ENCODE results near the gene TFEC.
"Not testable (repeated sequence)": the region's sequence is repeated elsewhere in the genome, so short reads cannot be mapped to it uniquely, and the experiment has no call there.

TFEC gene

GRCh38 chr7:116024826-116025809 lies 5.4 kb downstream of the TFEC start:
- peak; percentile 63 to 83 (median 72) for DNase-seq
- CTCF ChIA-PET = interaction anchor here (1.0 to 1.3 kb wide), 3 partner anchors 9 to 52 kb away, joined by 3 to 6 read pairs (median 4); no protein-coding TSS in a partner anchor

GRCh38 chr7:116021237-116021636 lies 9.3 kb downstream of the TFEC start:
- ChIA-PET CTCF (interaction anchor here (1.3 to 2.4 kb wide), 3 partner anchors 9 to 25 kb away, joined by 4 to 10 read pairs (median 4); no protein-coding TSS in a partner anchor), POLR2A (no interaction called here)
- WGBS (ENCODE audit: insufficient coverage) = no CpG with 5 or more reads among the region's 2 CpGs
- peaks cover 19 to 59% (median 35%) of the 10 kb centered on the region in 4 experiments for H3K4me1 ChIP-seq (ENCODE audit: control extremely low read depth in 1 of 4, control insufficient read depth in 4 of 4, insufficient read depth in 4 of 4, low read length in 3 of 4)
- H3K27ac ChIP-seq (ENCODE audit: insufficient read depth in 1 of 2, low read depth in 1 of 2, low read length in 2 of 2, poor library complexity in 1 of 2, severe bottlenecking in 2 of 2) = no peak overlapping the region
- no peaks in the 10 kb centered on the region for H3K27me3 ChIP-seq (replicated peaks in 2 of 5; ENCODE audit: control insufficient read depth in 4 of 5, insufficient read depth in 5 of 5, low read length in 4 of 5)
- H3K4me3 ChIP-seq (ENCODE audit: control insufficient read depth in 1 of 7, extremely low read depth in 1 of 7, insufficient read depth in 4 of 7, low read depth in 2 of 7, low read length in 6 of 7) = no peak overlapping the region
- peaks cover 0 to 11% (median 0%) of the 10 kb centered on the region in 4 experiments for H3K36me3 ChIP-seq (ENCODE audit: control insufficient read depth in 4 of 4, insufficient read depth in 4 of 4, low read length in 3 of 4)
- no peaks in the 10 kb centered on the region for H3K9me3 ChIP-seq (ENCODE audit: control extremely low read depth in 1 of 5, control insufficient read depth in 4 of 5, insufficient read depth in 2 of 5, low read depth in 1 of 5, low read length in 4 of 5)
- DNase-seq = no peak

More at GRCh38 chr7:116024826-116025809, 5.4 kb downstream of the TFEC start:
- peak overlapping the region; percentile 19 to 83 for H3K27ac ChIP-seq (ENCODE audit: insufficient read depth in 1 of 2, low read depth in 1 of 2, low read length in 2 of 2, poor library complexity in 1 of 2, severe bottlenecking in 2 of 2)
- no peaks in the 10 kb centered on the region for H3K27me3 ChIP-seq (replicated peaks in 2 of 5; ENCODE audit: control insufficient read depth in 4 of 5, insufficient read depth in 5 of 5, low read length in 4 of 5)
- peaks cover 0 to 7% (median 0%) of the 10 kb centered on the region in 4 experiments for H3K36me3 ChIP-seq (ENCODE audit: control insufficient read depth in 4 of 4, insufficient read depth in 4 of 4, low read length in 3 of 4)
- H3K4me3 ChIP-seq (ENCODE audit: control insufficient read depth in 1 of 7, extremely low read depth in 1 of 7, insufficient read depth in 4 of 7, low read depth in 2 of 7, low read length in 6 of 7) = peak overlapping the region in 3 of 7 experiments; percentile 47 to 91 (median 49)
- no peaks in the 10 kb centered on the region for H3K9me3 ChIP-seq (ENCODE audit: control extremely low read depth in 1 of 5, control insufficient read depth in 4 of 5, insufficient read depth in 2 of 5, low read depth in 1 of 5, low read length in 4 of 5)
- peaks cover 31 to 67% (median 50%) of the 10 kb centered on the region in 4 experiments for H3K4me1 ChIP-seq (ENCODE audit: control extremely low read depth in 1 of 4, control insufficient read depth in 4 of 4, insufficient read depth in 4 of 4, low read length in 3 of 4)
- no CpG with 5 or more reads among the region's 1 CpG for WGBS (ENCODE audit: insufficient coverage)
- POLR2A ChIA-PET = interaction anchor here (1.0 kb wide), 1 partner anchor 9 kb away, joined by 7 read pairs; no protein-coding TSS in a partner anchor

GRCh38 chr7:116018731-116019130 lies 11.8 kb downstream of the TFEC start:
- Histone ChIP-seq H3K9me3 (ENCODE audit: control extremely low read depth in 1 of 5, control insufficient read depth in 4 of 5, insufficient read depth in 2 of 5, low read depth in 1 of 5, low read length in 4 of 5) (no peaks in the 10 kb centered on the region), H3K27me3 (replicated peaks in 2 of 5; ENCODE audit: control insufficient read depth in 4 of 5, insufficient read depth in 5 of 5, low read length in 4 of 5) (no peaks in the 10 kb centered on the region), H3K4me1 (ENCODE audit: control extremely low read depth in 1 of 4, control insufficient read depth in 4 of 4, insufficient read depth in 4 of 4, low read length in 3 of 4) (peaks cover 0 to 35% (median 17%) of the 10 kb centered on the region in 4 experiments), H3K27ac (ENCODE audit: insufficient read depth in 1 of 2, low read depth in 1 of 2, low read length in 2 of 2, poor library complexity in 1 of 2, severe bottlenecking in 2 of 2) (no peak overlapping the region), H3K4me3 (ENCODE audit: control insufficient read depth in 1 of 7, extremely low read depth in 1 of 7, insufficient read depth in 4 of 7, low read depth in 2 of 7, low read length in 6 of 7) (no peak overlapping the region), H3K36me3 (ENCODE audit: control insufficient read depth in 4 of 4, insufficient read depth in 4 of 4, low read length in 3 of 4) (peaks cover 0 to 15% (median under 1%) of the 10 kb centered on the region in 4 experiments)
- DNase-seq = no peak
- POLR2A ChIA-PET = no interaction called here
- CTCF ChIA-PET = interaction anchor here (1.4 kb wide), 1 partner anchor 9 kb away, joined by 4 read pairs; no protein-coding TSS in a partner anchor

- peaks cover 0 to 5% (median 3%) of the 10 kb centered on the region in 5 experiments for H3K9me3 ChIP-seq (ENCODE audit: control extremely low read depth in 1 of 5, control insufficient read depth in 4 of 5, insufficient read depth in 2 of 5, low read depth in 1 of 5, low read length in 4 of 5)
- H3K27me3 ChIP-seq (replicated peaks in 2 of 5; ENCODE audit: control insufficient read depth in 4 of 5, insufficient read depth in 5 of 5, low read length in 4 of 5) = no peaks in the 10 kb centered on the region
- H3K4me1 ChIP-seq (ENCODE audit: control extremely low read depth in 1 of 4, control insufficient read depth in 4 of 4, insufficient read depth in 4 of 4, low read length in 3 of 4) = peaks cover 0 to 6% (median under 1%) of the 10 kb centered on the region in 4 experiments
- no peak overlapping the region for H3K27ac ChIP-seq (ENCODE audit: insufficient read depth in 1 of 2, low read depth in 1 of 2, low read length in 2 of 2, poor library complexity in 1 of 2, severe bottlenecking in 2 of 2)
- ChIA-PET POLR2A (no interaction called here), CTCF (no interaction called here)
- DNase-seq = no peak
- H3K4me3 ChIP-seq (ENCODE audit: control insufficient read depth in 1 of 7, extremely low read depth in 1 of 7, insufficient read depth in 4 of 7, low read depth in 2 of 7, low read length in 6 of 7) = no peak overlapping the region
- peaks cover 2 to 27% (median 8%) of the 10 kb centered on the region in 4 experiments for H3K36me3 ChIP-seq (ENCODE audit: control insufficient read depth in 4 of 4, insufficient read depth in 4 of 4, low read length in 3 of 4)
These were observed 16.9 kb downstream of the TFEC start for GRCh38 chr7:116013675-116014074.

GRCh38 chr7:116011584-116011983 lies 19.0 kb downstream of the TFEC start:
- no CpG with 5 or more reads among the region's 1 CpG for WGBS (ENCODE audit: insufficient coverage)
- CTCF ChIA-PET = no interaction called here
- Histone ChIP-seq H3K27me3 (replicated peaks in 2 of 5; ENCODE audit: control insufficient read depth in 4 of 5, insufficient read depth in 5 of 5, low read length in 4 of 5) (no peaks in the 10 kb centered on the region), H3K36me3 (ENCODE audit: control insufficient read depth in 4 of 4, insufficient read depth in 4 of 4, low read length in 3 of 4) (peaks cover 6 to 36% (median 18%) of the 10 kb centered on the region in 4 experiments), H3K27ac (ENCODE audit: insufficient read depth in 1 of 2, low read depth in 1 of 2, low read length in 2 of 2, poor library complexity in 1 of 2, severe bottlenecking in 2 of 2) (no peak overlapping the region), H3K4me1 (ENCODE audit: control extremely low read depth in 1 of 4, control insufficient read depth in 4 of 4, insufficient read depth in 4 of 4, low read length in 3 of 4) (peaks cover 0 to 2% (median 0%) of the 10 kb centered on the region in 4 experiments), H3K4me3 (ENCODE audit: control insufficient read depth in 1 of 7, extremely low read depth in 1 of 7, insufficient read depth in 4 of 7, low read depth in 2 of 7, low read length in 6 of 7) (no peak overlapping the region), H3K9me3 (ENCODE audit: control extremely low read depth in 1 of 5, control insufficient read depth in 4 of 5, insufficient read depth in 2 of 5, low read depth in 1 of 5, low read length in 4 of 5) (peaks cover 0 to 14% (median 3%) of the 10 kb centered on the region in 5 experiments)
- POLR2A ChIA-PET = no interaction called here
- no peak for DNase-seq

GRCh38 chr7:116004762-116005161 lies 25.8 kb downstream of the TFEC start:
- Histone ChIP-seq H3K9me3 (ENCODE audit: control extremely low read depth in 1 of 5, control insufficient read depth in 4 of 5, insufficient read depth in 2 of 5, low read depth in 1 of 5, low read length in 4 of 5) (peaks cover 0 to 48% (median 7%) of the 10 kb centered on the region in 5 experiments), H3K36me3 (ENCODE audit: control insufficient read depth in 4 of 4, insufficient read depth in 4 of 4, low read length in 3 of 4) (peaks cover 8 to 37% (median 15%) of the 10 kb centered on the region in 4 experiments)
- H3K27me3 ChIP-seq (replicated peaks in 2 of 5; ENCODE audit: control insufficient read depth in 4 of 5, insufficient read depth in 5 of 5, low read length in 4 of 5); POLR2A ChIA-PET; H3K4me1 ChIP-seq (ENCODE audit: control extremely low read depth in 1 of 4, control insufficient read depth in 4 of 4, insufficient read depth in 4 of 4, low read length in 3 of 4); H3K4me3 ChIP-seq (ENCODE audit: control insufficient read depth in 1 of 7, extremely low read depth in 1 of 7, insufficient read depth in 4 of 7, low read depth in 2 of 7, low read length in 6 of 7); CTCF ChIA-PET; H3K27ac ChIP-seq (ENCODE audit: insufficient read depth in 1 of 2, low read depth in 1 of 2, low read length in 2 of 2, poor library complexity in 1 of 2, severe bottlenecking in 2 of 2); DNase-seq: not testable (repeated sequence)
- 100% methylated on average over 1 of the region's 2 CpGs for WGBS (ENCODE audit: insufficient coverage)

- no peaks in the 10 kb centered on the region for H3K27me3 ChIP-seq (replicated peaks in 2 of 5; ENCODE audit: control insufficient read depth in 4 of 5, insufficient read depth in 5 of 5, low read length in 4 of 5)
- H3K36me3 ChIP-seq (ENCODE audit: control insufficient read depth in 4 of 4, insufficient read depth in 4 of 4, low read length in 3 of 4) = peaks cover 0 to 20% (median 2%) of the 10 kb centered on the region in 4 experiments
- 100% methylated on average over 4 of the region's 4 CpGs for WGBS (ENCODE audit: insufficient coverage)
- H3K4me3 ChIP-seq (ENCODE audit: control insufficient read depth in 1 of 7, extremely low read depth in 1 of 7, insufficient read depth in 4 of 7, low read depth in 2 of 7, low read length in 6 of 7) = no peak overlapping the region
- ChIA-PET CTCF (no interaction called here), POLR2A (no interaction called here)
- no peaks in the 10 kb centered on the region for H3K4me1 ChIP-seq (ENCODE audit: control extremely low read depth in 1 of 4, control insufficient read depth in 4 of 4, insufficient read depth in 4 of 4, low read length in 3 of 4)
- peaks cover 0 to 27% (median 6%) of the 10 kb centered on the region in 5 experiments for H3K9me3 ChIP-seq (ENCODE audit: control extremely low read depth in 1 of 5, control insufficient read depth in 4 of 5, insufficient read depth in 2 of 5, low read depth in 1 of 5, low read length in 4 of 5)
- no peak overlapping the region for H3K27ac ChIP-seq (ENCODE audit: insufficient read depth in 1 of 2, low read depth in 1 of 2, low read length in 2 of 2, poor library complexity in 1 of 2, severe bottlenecking in 2 of 2)
- DNase-seq = no peak
These were observed 33.3 kb downstream of the TFEC start for GRCh38 chr7:115997221-115997620.

Measured in common myeloid progenitor, CD34-positive (primary cell).